Activated T-cell treated with anti-CD3 and anti-CD28 coated beads, Interleukin-2, amount 50 U/mL, for 48 hours (primary cell): ENCODE measurements around the gene CAPN2.
A peak's percentile ranks its signal among the peaks of the same experiment; 100 is the strongest.

ENCODE experiments used
- DNase-seq, 2 experiments: peaks; one replicate each; pipeline ENCODE4 v3.0.0-alpha.2; 2020

The CAPN2 gene

GRCh38 chr1:223712194-223712849, at the start of gene CAPN2:
TSS of gene CAPN2 (plus strand) at chr1:223712539. CDS start at chr1:223712641, 102 bp downstream.
- peak; percentile 59 to 75 for DNase-seq

- DNase-seq: no peak
Measured at GRCh38 chr1:223662943-223663342, 49.4 kb upstream of the CAPN2 start.

GRCh38 chr1:223664106-223664505, 48.2 kb upstream of the CAPN2 start:
- no peak for DNase-seq

- DNase-seq: no peak
Measured at GRCh38 chr1:223665592-223666312, 46.6 kb upstream of the CAPN2 start, which contains the start of gene CAPN8. TSS of gene CAPN8 (minus strand) at chr1:223665701. CDS start at chr1:223665646, 55 bp downstream.

- DNase-seq: no peak
Measured at GRCh38 chr1:223667484-223668182, 44.7 kb upstream of the CAPN2 start.

- DNase-seq: no peak
Measured at GRCh38 chr1:223669003-223669795, 43.1 kb upstream of the CAPN2 start.

- DNase-seq: peak in 1 of 2 experiments; percentile 29
Measured at GRCh38 chr1:223670458-223671159, 41.7 kb upstream of the CAPN2 start.

- no peak for DNase-seq
Measured at GRCh38 chr1:223674119-223674890, 38.0 kb upstream of the CAPN2 start.

GRCh38 chr1:223678841-223679240, 33.5 kb upstream of the CAPN2 start:
- DNase-seq: no peak

- no peak for DNase-seq
Measured at GRCh38 chr1:223680188-223680587, 32.2 kb upstream of the CAPN2 start.

- no peak for DNase-seq
Measured at GRCh38 chr1:223682502-223682901, 29.8 kb upstream of the CAPN2 start.

- peak; percentile 60 to 68 for DNase-seq
Measured at GRCh38 chr1:223683586-223684487, 28.5 kb upstream of the CAPN2 start.

GRCh38 chr1:223684488-223684792, 27.9 kb upstream of the CAPN2 start:
- no peak for DNase-seq

- no peak for DNase-seq
Measured at GRCh38 chr1:223691121-223691520, 21.2 kb upstream of the CAPN2 start.

- DNase-seq: no peak
Measured at GRCh38 chr1:223695014-223695548, 17.3 kb upstream of the CAPN2 start.

- DNase-seq: no peak
Measured at GRCh38 chr1:223695941-223696340, 16.4 kb upstream of the CAPN2 start.

GRCh38 chr1:223700388-223700918, 11.9 kb upstream of the CAPN2 start:
- DNase-seq: no peak

GRCh38 chr1:223700942-223701637, 11.2 kb upstream of the CAPN2 start:
- DNase-seq: peak; percentile 71 to 74
